ENCODE results near the gene NOPCHAP1.
A peak's percentile ranks its signal among the peaks of the same experiment; 100 is the strongest.

Gene NOPCHAP1

GRCh38 chr12:105025890-105026289, 39.8 kb downstream of the NOPCHAP1 start:
- no peak for DNase-seq

GRCh38 chr12:105026411-105026810, 40.3 kb downstream of the NOPCHAP1 start:
- no peak for DNase-seq

GRCh38 chr12:105030820-105031807, 45.0 kb downstream of the NOPCHAP1 start:
- peak in 2 of 3 donors; percentile 24 to 34 for DNase-seq

GRCh38 chr12:105032703-105033357, 46.7 kb downstream of the NOPCHAP1 start:
- no peak for DNase-seq

GRCh38 chr12:105033851-105034250, 47.7 kb downstream of the NOPCHAP1 start:
- no peak for DNase-seq

All from suppressor macrophage treated with lipopolysaccharide for 1 hour (primary cell).